ENCODE measurements around the gene ANKH. TPM values are rescaled to one million over a fixed set of nuclear protein-coding genes. Genes with fewer than 3 reads are reported as not detected.

The ANKH gene
- total and polyA plus RNA-seq, 5 donors from 2014 or later = 56.6 to 177 (median 63.2) TPM

- peaks cover 72% of the 10 kb centered on the region for H3K36me3 ChIP-seq (ENCODE audit: control insufficient read depth, insufficient read depth, low read length)
- Mint-ChIP-seq H3K4me1 (peaks cover 0 to 5% (median under 1%) of the 10 kb centered on the region in 4 donors), H3K4me3 (no peak overlapping the region), H3K27me3 (no peaks in the 10 kb centered on the region), H3K36me3 (peaks cover 49% of the 10 kb centered on the region), H3K9me3 (no peaks in the 10 kb centered on the region), H3K27ac (peak overlapping the region in 1 of 3 donors; percentile 64)
- DNase-seq = no peak
- H3K9me3 ChIP-seq (ENCODE audit: control insufficient read depth in 2 of 2, low read length in 2 of 2) = no peaks in the 10 kb centered on the region
- H3K4me3 ChIP-seq (ENCODE audit: low read depth, low read length) = no peak overlapping the region
- no peak overlapping the region for H3K27ac ChIP-seq (ENCODE audit: insufficient read depth, low read length, poor library complexity, severe bottlenecking)
- no peaks in the 10 kb centered on the region for H3K27me3 ChIP-seq (ENCODE audit: control insufficient read depth, insufficient read depth, low read length)
- no peaks in the 10 kb centered on the region for H3K4me1 ChIP-seq (ENCODE audit: control insufficient read depth, insufficient read depth, low read length, poor library complexity, severe bottlenecking)
- ATAC-seq (ENCODE audit: low read depth in 2 of 2) = no peak
Observed at GRCh38 chr5:14753947-14754346, 117.6 kb downstream of the ANKH start.

DNA sequence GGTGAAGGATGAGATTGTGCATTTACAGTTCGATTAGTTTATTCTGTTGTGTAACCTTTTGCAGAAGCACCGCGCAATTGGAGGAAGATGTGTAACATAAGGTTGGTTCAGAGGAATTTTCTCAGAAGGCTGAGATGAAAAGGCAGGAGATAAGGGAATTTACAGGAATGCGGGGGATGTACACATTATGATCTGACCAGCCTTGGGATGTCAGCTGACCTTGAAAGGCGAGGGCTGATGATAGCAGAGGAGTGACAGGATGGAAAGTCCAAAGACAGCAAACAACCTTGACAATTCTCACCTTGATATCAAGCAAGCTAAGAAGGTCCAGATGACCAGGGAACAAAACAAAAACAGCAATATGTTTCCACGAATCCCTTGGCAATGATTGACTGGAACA is 118.3 kb downstream of the ANKH start:
- no peaks in the 10 kb centered on the region for H3K9me3 Mint-ChIP-seq
- peaks cover 78% of the 10 kb centered on the region for H3K36me3 ChIP-seq (ENCODE audit: control insufficient read depth, insufficient read depth, low read length)
- no peaks in the 10 kb centered on the region for H3K27me3 ChIP-seq (ENCODE audit: control insufficient read depth, insufficient read depth, low read length)
- peak overlapping the region; percentile 39 to 70 (median 64) for H3K27ac Mint-ChIP-seq
- ATAC-seq (ENCODE audit: low read depth in 2 of 2) (no peak), DNase-seq (no peak)
- H3K27me3 Mint-ChIP-seq = no peaks in the 10 kb centered on the region
- no peaks in the 10 kb centered on the region for H3K4me1 ChIP-seq (ENCODE audit: control insufficient read depth, insufficient read depth, low read length, poor library complexity, severe bottlenecking)
- H3K4me3 Mint-ChIP-seq = no peak overlapping the region
- no peak overlapping the region for H3K4me3 ChIP-seq (ENCODE audit: low read depth, low read length)
- no peak overlapping the region for H3K27ac ChIP-seq (ENCODE audit: insufficient read depth, low read length, poor library complexity, severe bottlenecking)
- H3K36me3 Mint-ChIP-seq = peaks cover 49% of the 10 kb centered on the region
- H3K4me1 Mint-ChIP-seq = peaks cover 0 to 5% (median under 1%) of the 10 kb centered on the region in 4 donors
- H3K9me3 ChIP-seq (ENCODE audit: control insufficient read depth in 2 of 2, low read length in 2 of 2) = no peaks in the 10 kb centered on the region

DNA sequence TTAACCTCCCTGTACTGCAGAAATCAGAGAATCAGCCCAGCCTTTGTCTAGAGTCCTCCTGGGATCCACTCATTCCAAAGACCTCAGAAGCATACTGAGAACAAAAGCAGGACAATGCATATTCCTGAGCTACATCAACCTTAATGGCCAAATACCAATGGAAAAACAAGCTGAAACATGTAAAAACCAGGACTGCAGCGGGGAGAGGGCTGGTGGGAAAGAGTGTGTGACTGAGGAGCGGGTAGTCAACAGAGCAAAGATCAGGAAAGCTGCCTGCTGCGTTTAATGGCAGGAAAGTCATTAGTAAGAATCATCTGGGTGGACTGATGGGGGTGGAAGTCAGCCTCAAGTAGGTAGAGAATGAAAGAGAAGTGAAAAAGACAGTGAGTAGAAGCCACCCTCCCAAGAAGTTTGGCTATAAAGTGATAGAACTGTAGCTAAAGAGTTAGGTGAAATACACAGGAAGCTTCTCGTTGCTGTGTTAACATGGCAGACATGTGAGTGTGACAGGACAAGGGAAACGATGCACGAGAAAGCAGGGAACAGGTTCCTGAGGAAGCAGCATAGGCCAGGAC is 119.0 kb downstream of the ANKH start:
- DNase-seq = no peak
- H3K27me3 ChIP-seq (ENCODE audit: control insufficient read depth, insufficient read depth, low read length) = no peaks in the 10 kb centered on the region
- peak overlapping the region; percentile 64 to 75 (median 70) for H3K27ac Mint-ChIP-seq
- H3K4me1 ChIP-seq (ENCODE audit: control insufficient read depth, insufficient read depth, low read length, poor library complexity, severe bottlenecking) = no peaks in the 10 kb centered on the region
- no peak overlapping the region for H3K4me3 ChIP-seq (ENCODE audit: low read depth, low read length)
- no peak overlapping the region for H3K27ac ChIP-seq (ENCODE audit: insufficient read depth, low read length, poor library complexity, severe bottlenecking)
- no peak for ATAC-seq (ENCODE audit: low read depth in 2 of 2)
- no peak overlapping the region for H3K4me3 Mint-ChIP-seq
- H3K9me3 Mint-ChIP-seq = no peaks in the 10 kb centered on the region
- H3K9me3 ChIP-seq (ENCODE audit: control insufficient read depth in 2 of 2, low read length in 2 of 2) = no peaks in the 10 kb centered on the region
- H3K4me1 Mint-ChIP-seq = peaks cover 0 to 5% (median under 1%) of the 10 kb centered on the region in 4 donors
- peaks cover 46% of the 10 kb centered on the region for H3K36me3 Mint-ChIP-seq
- H3K27me3 Mint-ChIP-seq = no peaks in the 10 kb centered on the region
- peaks cover 77% of the 10 kb centered on the region for H3K36me3 ChIP-seq (ENCODE audit: control insufficient read depth, insufficient read depth, low read length)

DNA sequence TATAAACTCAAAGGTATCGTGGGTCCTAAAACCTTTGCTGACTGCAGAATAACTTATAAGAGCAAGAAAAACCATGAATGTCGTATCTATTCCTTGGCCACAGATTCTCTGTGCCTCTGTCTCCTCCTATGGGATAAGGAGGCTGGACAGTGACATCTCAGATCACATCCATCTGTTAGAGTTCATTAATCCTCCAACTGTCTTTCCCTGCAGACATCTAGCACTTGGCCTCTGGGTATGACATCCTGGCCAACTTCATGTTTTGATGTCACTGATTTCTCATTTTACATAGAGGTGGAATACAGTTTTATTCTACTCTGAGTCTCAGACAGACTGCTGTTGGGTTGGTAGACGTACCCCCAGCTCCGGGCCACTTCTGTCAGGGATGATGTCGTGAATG is 120.9 kb downstream of the ANKH start:
- Histone ChIP-seq H3K4me1 (ENCODE audit: control insufficient read depth, insufficient read depth, low read length, poor library complexity, severe bottlenecking) (no peaks in the 10 kb centered on the region), H3K9me3 (ENCODE audit: control insufficient read depth in 2 of 2, low read length in 2 of 2) (no peaks in the 10 kb centered on the region), H3K27me3 (ENCODE audit: control insufficient read depth, insufficient read depth, low read length) (no peaks in the 10 kb centered on the region), H3K4me3 (ENCODE audit: low read depth, low read length) (no peak overlapping the region), H3K36me3 (ENCODE audit: control insufficient read depth, insufficient read depth, low read length) (peaks cover 79% of the 10 kb centered on the region), H3K27ac (ENCODE audit: insufficient read depth, low read length, poor library complexity, severe bottlenecking) (no peak overlapping the region)
- no peaks in the 10 kb centered on the region for H3K9me3 Mint-ChIP-seq
- H3K27ac Mint-ChIP-seq = peak overlapping the region in 2 of 3 donors; percentile 26 to 34
- no peak for ATAC-seq (ENCODE audit: low read depth in 2 of 2)
- peaks cover 0 to 8% (median 5%) of the 10 kb centered on the region in 4 donors for H3K4me1 Mint-ChIP-seq
- peaks cover 53% of the 10 kb centered on the region for H3K36me3 Mint-ChIP-seq
- no peak overlapping the region for H3K4me3 Mint-ChIP-seq
- no peak for DNase-seq
- H3K27me3 Mint-ChIP-seq = no peaks in the 10 kb centered on the region

GRCh38 chr5:14749579-14750101 is 121.9 kb downstream of the ANKH start:
- Mint-ChIP-seq H3K4me1 (peaks cover 0 to 12% (median 8%) of the 10 kb centered on the region in 4 donors), H3K27ac (peak overlapping the region in 2 of 3 donors; percentile 29 to 33), H3K27me3 (no peaks in the 10 kb centered on the region), H3K9me3 (no peaks in the 10 kb centered on the region), H3K36me3 (peaks cover 54% of the 10 kb centered on the region), H3K4me3 (no peak overlapping the region)
- no peak for DNase-seq
- no peaks in the 10 kb centered on the region for H3K27me3 ChIP-seq (ENCODE audit: control insufficient read depth, insufficient read depth, low read length)
- H3K27ac ChIP-seq (ENCODE audit: insufficient read depth, low read length, poor library complexity, severe bottlenecking) = no peak overlapping the region
- no peaks in the 10 kb centered on the region for H3K9me3 ChIP-seq (ENCODE audit: control insufficient read depth in 2 of 2, low read length in 2 of 2)
- no peak for ATAC-seq (ENCODE audit: low read depth in 2 of 2)
- peaks cover 76% of the 10 kb centered on the region for H3K36me3 ChIP-seq (ENCODE audit: control insufficient read depth, insufficient read depth, low read length)
- H3K4me3 ChIP-seq (ENCODE audit: low read depth, low read length) = no peak overlapping the region
- H3K4me1 ChIP-seq (ENCODE audit: control insufficient read depth, insufficient read depth, low read length, poor library complexity, severe bottlenecking) = no peaks in the 10 kb centered on the region

DNA sequence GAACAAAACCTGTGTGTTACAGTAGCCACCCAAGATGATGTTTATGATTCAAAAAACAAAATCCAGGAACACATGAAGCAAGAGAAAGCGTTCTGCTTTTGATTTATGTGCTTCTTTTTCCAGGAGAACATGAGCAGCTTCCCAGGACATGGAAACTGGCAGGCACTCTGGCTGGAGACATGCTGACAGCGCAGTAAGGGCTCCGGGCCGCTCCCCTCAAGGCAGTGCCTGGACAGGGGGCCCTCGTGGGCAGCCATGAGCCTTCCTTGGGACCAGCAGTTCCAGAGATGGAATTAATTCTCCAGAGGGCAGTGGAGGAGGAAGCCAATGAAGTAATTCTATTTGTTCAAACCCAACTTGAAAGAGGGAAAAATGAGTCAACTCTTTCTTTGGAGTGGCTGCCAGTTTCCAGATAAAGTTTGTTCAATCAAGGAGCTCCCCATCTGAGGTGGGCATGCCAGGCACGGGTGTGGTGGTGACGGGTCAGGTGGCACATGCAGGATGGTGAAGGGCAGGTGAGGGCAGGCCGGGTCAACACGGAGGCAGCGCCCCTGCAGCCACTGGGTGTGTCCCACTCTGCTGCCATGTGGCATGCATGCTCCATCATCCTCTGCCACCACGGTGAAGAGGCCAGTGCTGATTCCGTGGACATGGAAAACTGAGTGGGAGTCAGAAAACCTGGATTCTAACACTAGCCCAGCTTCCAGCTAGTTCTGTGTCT is 123.2 kb downstream of the ANKH start:
- H3K4me3 ChIP-seq (ENCODE audit: low read depth, low read length) = no peak overlapping the region
- no peaks in the 10 kb centered on the region for H3K9me3 ChIP-seq (ENCODE audit: control insufficient read depth in 2 of 2, low read length in 2 of 2)
- H3K9me3 Mint-ChIP-seq = no peaks in the 10 kb centered on the region
- peaks cover 54% of the 10 kb centered on the region for H3K36me3 Mint-ChIP-seq
- H3K4me3 Mint-ChIP-seq = no peak overlapping the region
- H3K27ac ChIP-seq (ENCODE audit: insufficient read depth, low read length, poor library complexity, severe bottlenecking) = no peak overlapping the region
- ATAC-seq (ENCODE audit: low read depth in 2 of 2) = no peak
- DNase-seq = no peak
- H3K27ac Mint-ChIP-seq = no peak overlapping the region
- no peaks in the 10 kb centered on the region for H3K27me3 ChIP-seq (ENCODE audit: control insufficient read depth, insufficient read depth, low read length)
- H3K4me1 Mint-ChIP-seq = peaks cover 0 to 16% (median 7%) of the 10 kb centered on the region in 4 donors
- H3K36me3 ChIP-seq (ENCODE audit: control insufficient read depth, insufficient read depth, low read length) = peaks cover 78% of the 10 kb centered on the region
- H3K4me1 ChIP-seq (ENCODE audit: control insufficient read depth, insufficient read depth, low read length, poor library complexity, severe bottlenecking) = no peaks in the 10 kb centered on the region
- H3K27me3 Mint-ChIP-seq = no peaks in the 10 kb centered on the region

DNA sequence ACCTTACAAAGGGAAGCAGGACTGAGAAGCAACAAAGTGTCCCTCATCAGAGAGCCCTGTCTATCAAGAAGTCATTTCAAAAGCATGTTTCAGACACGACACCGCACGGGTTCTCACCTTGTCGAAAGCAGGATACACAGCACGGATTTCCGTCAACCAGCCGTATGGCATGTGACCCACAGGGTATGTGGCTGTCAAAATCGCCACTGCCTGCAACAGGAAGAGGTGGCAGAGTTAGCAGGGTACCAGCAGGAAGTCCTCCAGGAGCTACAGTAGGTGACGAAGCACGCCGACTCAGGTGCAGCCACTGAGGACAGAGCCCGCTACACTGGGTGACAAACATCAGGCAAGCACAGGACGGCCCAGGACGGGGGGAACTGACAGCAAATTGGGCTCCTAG is 125.8 kb downstream of the ANKH start:
- H3K27ac ChIP-seq (ENCODE audit: insufficient read depth, low read length, poor library complexity, severe bottlenecking) = no peak overlapping the region
- H3K36me3 ChIP-seq (ENCODE audit: control insufficient read depth, insufficient read depth, low read length) = peaks cover 88% of the 10 kb centered on the region
- H3K27me3 ChIP-seq (ENCODE audit: control insufficient read depth, insufficient read depth, low read length) = no peaks in the 10 kb centered on the region
- Mint-ChIP-seq H3K27me3 (no peaks in the 10 kb centered on the region), H3K36me3 (peaks cover 65% of the 10 kb centered on the region), H3K4me1 (peaks cover 0 to 23% (median 12%) of the 10 kb centered on the region in 4 donors), H3K27ac (peak overlapping the region; percentile 61 to 89 (median 75)), H3K4me3 (peak overlapping the region in 1 of 4 donors; percentile 24), H3K9me3 (no peaks in the 10 kb centered on the region)
- DNase-seq (peak in 2 of 3 donors; percentile 23 to 55), ATAC-seq (ENCODE audit: low read depth in 2 of 2) (peak; percentile 71 to 73)
- H3K9me3 ChIP-seq (ENCODE audit: control insufficient read depth in 2 of 2, low read length in 2 of 2) = no peaks in the 10 kb centered on the region
- no peaks in the 10 kb centered on the region for H3K4me1 ChIP-seq (ENCODE audit: control insufficient read depth, insufficient read depth, low read length, poor library complexity, severe bottlenecking)
- no peak overlapping the region for H3K4me3 ChIP-seq (ENCODE audit: low read depth, low read length)

Data from CD4-positive, CD25-positive, alpha-beta regulatory T cell (primary cell).